Heart left ventricle (tissue), 13 donors: Measurements from ENCODE around the gene MVD.

Experiments used
- CTCF ChIP-seq, 12 donors: fragments of 200-600 bp; sonication (generic) in 4 of 12; IDR thresholded peaks; one replicate each; pipeline versions ENCODE4 v1.5.0 to v1.8.0; 2018 to 2022; ENCODE audit warnings: antibody characterized with exemption in 12 of 12, mild to moderate bottlenecking in 5 of 12
- POLR2A ChIP-seq, 2 donors: fragments of 450-650 bp; IDR thresholded peaks; one replicate each; pipeline ENCODE4 v1.6.1; 2017; ENCODE audit warnings: antibody characterized with exemption in 2 of 2, mild to moderate bottlenecking in 2 of 2, moderate library complexity in 2 of 2
- donor health status: ischemic (EF 13 %, LVEDD 7.1; RV severe dilation, severe dysfunction).
- donor health status: DM: no; HTN: yes; CAD: no.
- donor health status: DM: no; HTN: no; CAD: no.
- donor health status: ischemic (EF 25% LVEDD 6.9; RV normal size, moderate dysfunction).
- donor health status: ischemic (EF 25% LVEDD 5.7; RV mildly dilated, moderate dysfunction).
- donor health status: ischemic (EF 35%, LVEDD 5.7; RV mildly dilated, moderate dysfunction).
- donor health status: nonischemic (EF 11% LVEDD 7.7; RV severe dilation, severe dysfunction).
- donor health status: DM: yes; HTN: yes; CAD: no.
- donor health status: PGD.
- donor health status: ischemic (EF 29% LVEDD 5.4; RV normal size, mild dysfunction).
- donor health status: nonischemic (EF 23%, LVEDD 6.1; RV moderate dilation, normal function).

- TF ChIP-seq CTCF (IDR thresholded peaks at IDR 0.05): no peak
- TF ChIP-seq POLR2A (IDR thresholded peaks at IDR 0.05): no peak
These were observed 19.8 kb downstream of the MVD start for GRCh38 chr16:88642881-88643643.
